NCI-H187 treated with DMSO at 0.1 percent for 48 hours (cell line): ENCODE results near the gene SMIM15.

Source experiments
- DNase-seq: peaks from one replicate; lab custom pipeline; 2025; lab: John Stamatoyannopoulos, UW

Gene SMIM15

GRCh38 chr5:61159836-61160235, 2.4 kb downstream of the SMIM15 start:
- DNase-seq = no peak

- no peak for DNase-seq
These were observed 3.2 kb downstream of the SMIM15 start for GRCh38 chr5:61159070-61159469.

- no peak for DNase-seq
These were observed 10.4 kb downstream of the SMIM15 start for GRCh38 chr5:61151893-61152292.

- no peak for DNase-seq
These were observed 13.8 kb downstream of the SMIM15 start for GRCh38 chr5:61148515-61148914.

GRCh38 chr5:61142811-61143210, 19.5 kb downstream of the SMIM15 start:
- DNase-seq = no peak

- no peak for DNase-seq
These were observed 19.9 kb downstream of the SMIM15 start for GRCh38 chr5:61142391-61142790.

GRCh38 chr5:61141801-61142200, 20.5 kb downstream of the SMIM15 start:
- DNase-seq = no peak

GRCh38 chr5:61139931-61140330, 22.3 kb downstream of the SMIM15 start:
- no peak for DNase-seq

- no peak for DNase-seq
These were observed 23.0 kb downstream of the SMIM15 start for GRCh38 chr5:61139094-61139873.

GRCh38 chr5:61137835-61138234, 24.4 kb downstream of the SMIM15 start:
- DNase-seq = no peak

GRCh38 chr5:61132559-61132958, 29.7 kb downstream of the SMIM15 start:
- no peak for DNase-seq

- no peak for DNase-seq
These were observed 32.0 kb downstream of the SMIM15 start for GRCh38 chr5:61130289-61130688.

- no peak for DNase-seq
These were observed 39.1 kb downstream of the SMIM15 start for GRCh38 chr5:61123145-61123544.

GRCh38 chr5:61120534-61120933, 41.7 kb downstream of the SMIM15 start:
- DNase-seq = no peak

- no peak for DNase-seq
These were observed 43.2 kb downstream of the SMIM15 start for GRCh38 chr5:61119066-61119465.

GRCh38 chr5:61115968-61116367, 46.3 kb downstream of the SMIM15 start:
- no peak for DNase-seq

- DNase-seq = no peak
These were observed 47.8 kb downstream of the SMIM15 start for GRCh38 chr5:61114441-61114840.
